GM12891 (cell line): Measurements from ENCODE around the gene KRT1.

Source experiments
- POLR2A ChIP-seq: IDR thresholded peaks from 2 replicates; pipeline ENCODE4 v1.6.1; 2011; ENCODE audit warnings: low read depth, low read length, control low read depth
- POLR2AphosphoS5 ChIP-seq: IDR thresholded peaks from 2 replicates; pipeline ENCODE4 v1.6.1; 2011; ENCODE audit warnings: low read depth, low read length, control low read depth

GRCh38 chr12:52703424-52703823 is 23.2 kb upstream of the KRT1 start, which contains the start of gene KRT77:
- no peak for TF ChIP-seq POLR2AphosphoS5
- TF ChIP-seq POLR2A, result no peak
